Epidermal melanocyte (primary cell): ENCODE measurements around the gene TBC1D19.

Experiments used
- DNase-seq: peaks from one replicate; pipeline ENCODE4 v3.0.0; 2011; ENCODE audit warnings: low spot score; ENCODE audit not compliant: insufficient read length

The TBC1D19 gene

DNA sequence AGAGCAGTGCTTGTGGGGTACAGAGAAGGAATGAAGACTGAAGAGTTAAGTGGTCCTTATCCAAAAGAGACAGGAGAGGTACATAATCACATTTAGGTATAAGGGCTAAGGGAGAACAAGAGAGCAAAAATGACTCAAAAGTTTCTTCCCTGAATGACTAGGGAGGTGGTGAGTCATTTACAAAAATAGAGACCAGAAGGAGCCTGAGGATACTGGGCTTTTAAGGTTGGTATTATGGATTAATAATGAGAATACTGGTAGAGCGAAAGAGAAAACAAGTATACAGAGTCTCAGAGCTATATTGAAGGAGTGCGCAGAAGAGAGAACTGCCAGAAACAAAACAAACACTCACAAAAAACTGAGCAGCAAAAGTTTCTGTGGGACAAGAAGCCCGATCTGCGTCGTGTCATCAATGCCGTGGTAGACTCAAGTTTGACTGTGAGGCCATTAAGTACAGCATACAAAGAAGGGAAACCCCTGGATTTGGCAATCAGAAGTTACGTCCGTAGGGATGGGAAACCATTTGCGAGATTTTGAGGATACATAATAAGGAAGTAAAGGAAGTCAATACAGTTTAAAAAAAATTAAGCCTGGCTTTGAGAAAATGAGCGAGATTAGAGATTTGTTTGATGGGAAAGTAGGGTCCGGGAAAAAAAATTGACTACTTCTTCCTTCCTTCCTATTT, 147.6 kb downstream of the TBC1D19 start:
- no peak for DNase-seq

DNA sequence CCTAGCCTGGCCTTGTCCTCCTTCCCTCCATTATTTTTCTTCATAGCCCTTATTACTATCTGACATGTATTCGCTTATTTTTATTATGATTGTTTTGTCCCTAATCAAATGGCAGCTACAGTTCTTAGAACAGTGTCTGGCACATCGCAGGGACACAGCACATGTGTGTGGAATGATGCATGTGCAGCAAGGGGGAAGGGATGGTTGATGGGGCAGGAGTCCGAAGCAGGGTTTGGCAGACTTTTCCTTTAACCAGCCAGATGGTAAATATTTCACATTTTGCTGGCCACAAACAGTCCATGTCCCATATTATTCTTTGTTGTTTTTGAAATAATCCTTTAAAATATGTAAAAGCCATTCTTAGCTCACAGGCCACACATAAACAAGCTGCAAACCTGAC, 148.5 kb downstream of the TBC1D19 start:
- DNase-seq, result no peak

DNA sequence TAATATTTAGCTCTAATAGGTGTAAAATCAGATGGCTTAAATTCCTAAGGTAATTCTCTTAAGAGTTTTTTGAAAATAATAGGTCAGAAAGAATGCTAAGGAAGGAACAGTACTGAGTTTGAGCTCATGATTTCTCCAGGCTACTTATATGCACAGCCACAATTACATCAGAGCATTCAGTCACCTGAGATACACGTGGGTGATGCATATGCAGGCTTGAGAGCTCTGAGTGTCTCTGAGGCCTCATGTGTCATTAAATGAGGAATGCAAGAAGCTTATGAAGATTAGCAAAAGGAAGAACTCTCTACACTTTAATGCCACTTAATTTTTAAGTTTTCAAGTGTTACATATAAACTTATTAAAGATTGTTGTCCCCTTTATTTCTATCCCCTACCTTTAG, 152.7 kb downstream of the TBC1D19 start:
- no peak for DNase-seq

DNA sequence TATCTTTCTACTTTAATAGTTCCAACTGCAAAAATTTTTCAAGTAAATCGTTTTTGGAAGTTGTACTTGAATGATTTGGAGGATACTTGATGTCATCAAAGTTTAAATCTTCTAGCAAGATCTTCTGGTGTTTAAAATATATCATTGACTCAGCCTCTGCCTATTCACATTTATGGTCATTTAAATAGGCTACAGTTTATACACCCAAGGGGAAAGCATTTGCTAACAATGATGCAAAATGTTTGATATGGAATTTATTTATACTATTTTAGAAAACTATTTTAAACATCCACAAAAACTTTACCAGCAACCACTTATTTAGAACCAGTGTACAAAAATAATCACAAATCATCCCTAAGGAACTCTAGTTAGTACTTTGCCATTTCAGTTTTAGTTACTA, 153.5 kb downstream of the TBC1D19 start:
- no peak for DNase-seq

DNA sequence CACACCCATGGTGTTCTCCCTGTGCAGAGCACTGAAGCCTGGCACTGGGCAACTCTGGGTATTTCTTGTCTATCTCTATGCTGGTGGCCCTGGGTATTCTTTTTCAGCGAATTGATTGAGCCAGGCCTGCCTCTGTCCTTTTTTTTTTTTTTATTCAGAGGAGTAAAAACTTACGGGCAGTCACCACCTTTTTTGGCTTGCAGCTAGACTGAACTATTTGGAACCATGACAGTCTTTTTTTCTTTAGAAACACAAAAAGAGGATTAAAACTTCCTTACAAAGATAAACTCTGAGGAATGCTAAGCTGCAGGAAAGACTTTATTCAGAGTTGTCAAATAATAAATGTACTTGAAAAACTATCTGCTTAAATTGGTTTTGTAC, 157.6 kb downstream of the TBC1D19 start:
- DNase-seq, result no peak

DNA sequence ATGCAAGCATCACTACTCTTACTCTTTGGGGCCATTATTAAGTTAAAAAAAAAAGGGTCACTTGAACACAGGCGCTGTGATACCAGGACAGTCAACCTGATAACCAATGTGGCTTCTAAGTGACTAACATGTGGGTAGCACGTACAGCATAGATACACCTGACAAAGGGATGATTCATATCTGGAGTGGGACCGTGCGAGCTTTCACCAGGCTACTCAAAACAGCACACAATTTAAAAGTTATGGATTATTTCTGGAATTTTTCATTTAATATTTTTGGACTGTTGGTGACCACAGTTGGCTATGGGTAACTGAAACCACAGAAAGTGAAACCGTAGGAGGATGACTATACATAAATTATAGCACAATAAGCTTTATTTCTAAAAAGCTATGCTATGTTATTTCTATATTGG, 162.9 kb downstream of the TBC1D19 start:
- DNase-seq, result no peak

DNA sequence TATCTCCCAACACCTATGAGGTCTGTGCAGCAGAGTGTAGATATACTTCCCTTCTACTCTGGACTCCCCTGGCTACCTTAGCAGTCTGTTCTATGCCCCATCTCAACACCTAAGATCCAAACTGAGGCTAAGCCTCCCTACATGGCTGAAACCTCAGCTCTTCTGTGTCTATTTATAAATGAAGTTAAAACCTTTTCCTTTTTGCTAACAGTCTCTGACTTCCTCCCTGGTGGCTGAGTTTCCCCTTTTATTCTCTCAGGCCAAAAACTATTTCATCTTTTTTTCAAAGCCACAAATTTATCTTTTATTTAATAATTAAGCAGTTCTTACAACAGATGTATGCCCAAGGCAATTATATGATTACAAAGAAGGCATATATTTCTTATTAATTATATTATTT, 164.9 kb downstream of the TBC1D19 start:
- DNase-seq, result no peak

DNA sequence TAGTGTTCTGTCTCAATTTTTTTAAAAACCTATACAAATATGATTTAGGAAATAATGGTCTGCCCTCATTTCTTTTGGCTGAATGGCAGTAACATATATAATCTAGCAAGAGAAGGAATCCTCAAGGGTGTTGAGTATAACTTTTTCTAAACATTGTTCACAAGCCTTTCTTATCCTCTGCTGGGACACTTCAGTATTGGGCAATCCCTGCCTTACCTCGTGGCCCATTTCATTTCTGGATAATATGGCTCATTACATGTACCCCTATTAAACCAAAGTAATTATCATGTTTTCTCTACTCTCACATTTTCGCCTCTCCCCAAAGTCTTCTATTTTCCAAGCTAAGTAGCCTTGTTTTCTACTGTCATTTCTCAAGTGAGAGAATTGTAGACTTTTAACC, 166.0 kb downstream of the TBC1D19 start:
- DNase-seq, result no peak

DNA sequence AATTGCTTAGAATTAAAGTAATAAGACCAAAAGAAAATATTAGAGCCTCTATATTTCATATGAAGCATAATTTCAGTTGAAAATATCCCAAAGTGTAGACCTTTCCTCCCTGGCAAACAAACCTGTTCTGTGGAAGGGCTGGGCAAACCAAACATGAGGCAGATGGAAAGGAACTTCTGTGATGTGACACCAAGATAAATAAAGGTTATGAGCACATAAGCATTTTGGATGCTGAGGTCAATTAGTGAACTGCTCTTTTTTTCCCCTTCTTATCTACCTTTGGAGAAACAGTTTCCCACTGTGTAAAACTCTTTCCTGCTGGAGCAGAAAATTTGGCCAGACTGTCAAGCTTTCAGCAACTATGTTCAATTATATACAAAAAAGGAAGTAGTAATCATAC, 167.1 kb downstream of the TBC1D19 start:
- DNase-seq, result no peak

DNA sequence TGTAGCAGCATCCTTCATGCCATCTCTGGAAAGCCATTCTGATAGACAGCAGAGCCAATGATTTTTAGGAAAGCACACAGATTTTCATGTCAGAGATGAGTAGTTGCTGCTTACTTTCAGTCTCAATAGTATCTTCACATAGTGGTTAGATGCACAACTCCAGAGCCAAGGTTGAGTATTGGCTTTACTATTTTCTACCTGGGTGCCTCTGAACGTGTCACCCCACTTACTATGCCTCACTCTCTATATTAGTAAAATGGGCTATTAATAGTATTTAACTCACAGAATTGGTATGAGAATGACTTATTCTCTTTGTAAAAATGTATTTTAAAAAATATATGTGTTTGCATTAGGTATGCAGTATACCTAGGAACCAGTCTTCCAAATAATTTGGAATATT, 168.0 kb downstream of the TBC1D19 start:
- DNase-seq, result no peak

DNA sequence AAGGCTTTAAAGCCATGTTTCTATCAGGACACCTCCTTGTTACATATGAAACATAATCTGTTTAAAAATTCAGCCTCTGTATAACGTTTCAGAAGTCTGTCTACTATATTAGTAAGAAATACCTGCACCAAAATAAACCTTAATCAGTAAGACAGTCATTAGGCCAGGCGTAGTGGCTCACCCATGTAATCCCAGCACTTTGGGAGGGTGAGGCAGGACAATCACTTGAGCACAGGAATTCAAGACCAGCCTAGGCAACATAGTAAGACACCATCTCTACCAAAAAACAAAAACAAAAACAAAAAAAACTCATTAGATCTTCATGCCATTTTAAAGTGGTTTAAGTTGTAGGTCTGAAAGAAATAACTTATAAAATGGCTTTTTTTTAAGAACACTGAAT, 169.3 kb downstream of the TBC1D19 start:
- DNase-seq, result no peak

DNA sequence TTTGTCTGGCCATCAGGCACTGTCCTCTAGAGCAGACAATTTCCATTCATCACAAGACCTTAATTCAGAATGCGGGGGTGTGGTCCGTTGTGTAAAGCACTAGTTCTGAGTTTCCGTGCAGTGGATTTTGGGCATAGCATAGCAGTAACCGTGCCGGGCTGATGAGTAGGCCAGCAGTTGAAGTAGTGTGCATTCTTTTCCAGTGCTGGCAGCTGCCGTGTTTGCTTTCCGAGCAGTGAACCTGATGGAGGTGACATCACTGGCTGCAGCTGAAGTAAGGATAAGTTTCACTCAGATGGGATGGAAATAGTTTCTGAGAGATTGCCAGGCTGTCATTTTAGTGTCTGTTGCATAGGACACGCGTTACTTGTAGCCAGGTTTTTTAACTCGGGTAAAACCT, 169.7 kb downstream of the TBC1D19 start:
- no peak for DNase-seq

DNA sequence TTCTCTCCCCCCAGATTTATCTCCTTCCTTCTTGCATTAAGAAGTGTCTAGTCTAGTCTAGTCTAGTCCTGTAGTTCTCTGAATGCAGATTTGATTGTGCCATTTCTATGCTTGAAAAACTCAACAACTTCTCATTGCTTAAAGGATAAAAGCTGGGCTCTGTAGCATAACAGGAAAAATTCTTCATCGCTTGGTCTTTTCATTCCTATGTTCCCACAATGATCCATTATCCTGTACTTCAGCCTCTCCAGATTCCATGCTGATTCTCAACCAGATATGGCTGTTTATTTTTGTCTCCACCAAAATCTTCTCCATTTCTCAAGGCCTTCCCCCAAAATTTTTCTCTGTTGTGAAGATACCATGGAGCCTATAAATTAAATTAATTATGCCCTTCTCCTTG, 173.9 kb downstream of the TBC1D19 start:
- DNase-seq, result no peak

DNA sequence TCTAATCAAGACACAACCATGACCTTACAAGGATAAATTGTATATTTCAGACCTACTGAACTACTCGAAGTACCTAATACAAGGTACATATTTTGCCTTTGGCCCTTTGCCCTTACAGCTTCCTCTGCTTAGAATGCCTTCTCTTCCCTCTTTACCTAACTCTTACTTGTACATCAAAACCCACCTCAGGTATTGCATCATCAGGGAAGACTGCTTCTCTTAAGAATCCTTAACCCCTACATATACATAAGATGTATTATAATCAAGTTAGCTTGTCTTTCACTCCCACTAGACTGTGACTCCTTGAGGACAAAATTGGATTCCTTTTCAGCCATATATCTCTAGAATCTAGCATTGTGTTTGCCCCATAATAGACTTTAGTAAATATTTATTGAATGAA, 175.0 kb downstream of the TBC1D19 start:
- DNase-seq, result no peak

DNA sequence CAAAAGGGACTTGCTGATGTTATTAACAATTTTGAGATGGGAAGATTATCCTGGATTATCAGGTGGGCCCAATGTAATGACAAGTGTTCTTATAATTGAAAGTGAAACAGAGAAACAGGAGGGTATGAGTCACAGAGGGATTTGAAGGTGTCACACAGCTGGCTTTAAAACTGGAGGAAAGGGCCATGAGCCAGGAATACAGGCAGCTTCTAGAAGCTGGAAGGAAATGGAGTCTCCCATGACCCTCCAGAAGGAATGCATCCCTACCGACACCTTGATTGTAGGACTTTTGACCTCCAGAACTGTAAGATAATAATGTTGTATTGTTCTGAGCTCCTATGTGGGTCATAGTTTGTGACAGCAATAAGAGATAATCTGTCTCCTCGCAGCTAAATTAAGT, 178.8 kb downstream of the TBC1D19 start:
- DNase-seq, result no peak

DNA sequence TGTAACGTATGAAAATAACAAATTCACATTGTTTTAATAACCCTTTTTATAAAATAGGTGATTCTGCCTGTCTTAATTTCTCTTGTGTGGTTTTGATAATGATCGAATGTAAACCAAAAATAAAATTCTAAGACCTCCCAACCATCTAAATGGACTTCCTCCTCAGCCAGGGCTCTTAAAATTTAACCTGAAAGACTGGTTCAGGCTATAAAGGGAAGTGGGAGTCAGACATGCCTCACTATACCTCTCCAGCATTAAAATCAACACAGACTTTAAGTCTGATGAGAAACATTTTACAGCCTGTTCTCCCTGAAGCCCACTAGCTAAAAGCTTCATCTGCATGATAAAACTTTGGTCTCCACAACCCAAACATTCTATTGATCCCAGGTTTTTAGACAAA, 179.2 kb downstream of the TBC1D19 start:
- DNase-seq, result no peak

DNA sequence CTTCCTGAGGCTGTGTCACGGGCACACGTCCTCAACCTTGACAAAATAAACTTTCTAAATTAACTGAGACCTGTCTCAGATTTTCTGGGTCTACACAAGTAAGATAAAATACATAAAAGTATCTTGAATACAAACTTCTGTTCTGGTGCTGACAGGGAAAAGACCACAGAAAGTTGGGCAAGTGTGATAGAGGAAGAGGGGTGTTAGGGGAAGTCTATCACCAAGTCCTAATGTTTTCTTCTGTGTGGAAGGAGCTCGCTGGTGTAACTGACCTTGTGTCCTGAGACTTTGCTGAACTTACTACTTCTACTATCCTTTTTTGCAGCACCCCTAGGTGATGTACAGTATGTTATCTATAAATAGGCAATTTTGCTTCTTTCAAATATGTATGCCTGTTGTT, 179.8 kb downstream of the TBC1D19 start:
- DNase-seq, result no peak

DNA sequence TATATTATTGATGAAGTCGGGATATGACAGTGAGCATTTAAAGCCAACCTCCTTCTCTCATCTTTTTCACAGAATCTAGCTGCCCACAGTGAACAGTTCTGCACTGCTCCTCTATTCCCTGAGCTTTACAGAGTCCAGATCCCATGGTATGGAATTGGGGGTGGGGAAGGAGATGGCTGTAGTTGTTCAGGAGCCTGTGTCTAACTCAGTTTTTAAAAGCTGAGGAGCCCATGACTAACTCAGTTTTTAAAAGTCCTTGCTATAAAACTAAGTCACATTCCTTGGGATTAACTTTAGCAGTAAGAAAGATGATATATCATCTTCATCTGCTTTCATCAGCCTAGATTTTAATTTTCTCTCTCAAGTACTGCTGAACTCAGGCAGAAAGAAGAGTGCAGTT, 180.3 kb downstream of the TBC1D19 start:
- no peak for DNase-seq

DNA sequence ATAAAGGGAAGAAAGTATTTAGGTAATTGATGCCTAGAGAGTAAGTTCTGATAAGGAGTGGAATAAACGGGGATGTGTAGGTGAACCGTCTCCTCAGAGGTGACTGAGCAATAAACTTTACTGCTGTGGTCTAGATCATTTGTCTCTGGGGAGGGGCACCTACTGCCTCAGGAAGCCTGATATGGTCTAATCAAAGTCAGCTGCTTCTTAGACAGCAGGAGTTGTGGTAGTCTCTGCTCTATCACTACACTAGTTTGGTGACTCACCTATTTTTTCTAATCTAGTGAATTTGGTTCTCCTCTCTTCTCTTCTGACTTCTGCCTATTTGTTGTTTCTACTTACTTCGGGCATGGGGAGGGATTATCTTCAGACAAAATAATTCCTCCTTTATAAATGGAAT, 181.6 kb downstream of the TBC1D19 start:
- DNase-seq, result no peak

DNA sequence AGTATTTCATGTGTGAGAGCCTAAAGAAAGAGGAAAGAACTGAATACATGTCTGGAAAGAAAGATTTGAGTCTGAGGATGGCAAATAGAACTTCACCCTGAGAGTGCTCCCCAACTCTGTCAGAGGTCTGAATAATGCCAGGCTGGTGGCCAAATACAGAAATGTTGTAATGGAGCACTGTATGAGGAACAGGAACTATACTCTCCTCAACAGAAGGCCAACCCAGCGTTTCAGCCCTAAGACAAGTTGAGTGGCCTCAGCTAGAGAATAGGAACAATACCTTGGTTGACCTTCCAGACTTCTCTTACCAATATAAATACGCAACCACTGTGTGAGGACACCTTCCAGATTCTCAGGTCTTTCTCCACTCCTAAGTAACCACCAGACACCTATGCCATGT, 182.3 kb downstream of the TBC1D19 start:
- no peak for DNase-seq

DNA sequence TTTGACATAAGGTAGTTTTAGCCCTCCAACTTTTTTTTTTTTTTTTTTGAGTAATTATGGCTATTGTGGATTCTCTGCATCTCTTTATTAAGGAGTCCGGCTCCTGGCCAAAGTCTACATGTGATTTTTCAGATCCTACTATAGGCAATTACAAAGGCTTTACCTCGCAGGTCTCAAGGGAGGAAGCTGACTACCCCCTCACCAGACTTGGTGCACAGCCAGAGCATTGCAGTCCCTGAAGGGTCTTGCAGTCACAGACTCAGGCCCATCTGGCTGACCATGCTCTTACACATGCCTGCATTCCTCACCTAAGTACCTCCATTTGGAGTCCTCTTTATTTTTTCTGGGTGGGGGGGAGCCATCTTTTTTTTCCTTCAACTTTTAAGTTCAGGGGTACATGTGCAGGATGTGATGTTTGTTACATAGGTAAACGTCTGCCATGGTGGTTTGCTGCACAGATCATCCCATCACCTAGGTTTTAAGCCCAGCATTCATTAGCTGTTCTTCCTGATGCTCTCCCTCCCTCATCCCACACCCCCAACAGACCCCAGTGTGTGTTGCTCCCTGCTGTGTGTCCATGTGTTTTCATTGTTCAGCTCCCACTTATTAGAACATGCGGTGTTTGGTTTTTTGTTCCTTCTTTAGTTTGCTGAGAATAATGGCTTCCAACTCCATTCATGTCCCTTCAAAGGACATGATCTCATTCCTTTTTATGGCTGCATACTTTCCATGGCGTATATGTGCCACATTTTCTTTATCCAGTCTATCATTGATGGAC, 188.4 kb downstream of the TBC1D19 start:
- no peak for DNase-seq

DNA sequence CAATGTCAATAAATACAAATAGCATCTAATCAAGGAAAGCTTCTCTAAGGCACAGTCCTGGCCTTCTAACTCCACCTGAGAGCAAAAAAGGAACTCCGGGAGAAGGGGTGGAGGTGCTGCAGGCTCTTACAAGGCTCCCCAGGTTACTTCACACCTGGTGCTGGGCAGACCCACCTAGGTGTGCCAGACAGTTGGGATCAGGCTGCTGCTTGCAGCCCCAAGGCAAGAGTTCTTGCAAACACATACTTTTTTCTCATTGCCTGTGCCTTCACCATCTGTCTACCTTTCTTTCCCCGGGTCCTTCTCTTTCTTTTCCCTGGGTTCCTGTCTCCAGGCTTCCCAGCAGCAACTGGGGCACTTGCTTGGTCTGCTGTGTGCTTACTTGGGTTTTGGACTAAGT, 195.3 kb downstream of the TBC1D19 start:
- no peak for DNase-seq

DNA sequence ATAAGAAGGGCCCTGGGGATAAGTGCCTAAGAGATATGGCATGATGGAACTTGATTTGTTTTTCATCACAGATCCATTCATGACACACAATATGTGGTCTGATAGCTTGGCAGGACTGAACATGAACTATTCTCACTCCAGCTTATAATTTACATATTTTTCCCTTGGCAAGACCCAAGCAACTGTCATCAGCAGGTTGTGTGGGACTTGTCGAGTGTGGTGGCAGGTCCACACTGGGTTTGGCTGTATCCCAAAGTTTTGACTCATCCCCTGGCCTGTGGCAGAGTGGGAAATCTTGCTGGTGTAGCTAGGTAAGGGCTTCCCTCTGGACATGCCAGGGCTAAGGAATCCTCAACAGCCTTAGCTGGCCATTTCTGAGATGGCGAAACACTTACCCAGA, 195.8 kb downstream of the TBC1D19 start:
- no peak for DNase-seq
